ENCODE data around the gene SLC35A5.

Gene SLC35A5

DNA sequence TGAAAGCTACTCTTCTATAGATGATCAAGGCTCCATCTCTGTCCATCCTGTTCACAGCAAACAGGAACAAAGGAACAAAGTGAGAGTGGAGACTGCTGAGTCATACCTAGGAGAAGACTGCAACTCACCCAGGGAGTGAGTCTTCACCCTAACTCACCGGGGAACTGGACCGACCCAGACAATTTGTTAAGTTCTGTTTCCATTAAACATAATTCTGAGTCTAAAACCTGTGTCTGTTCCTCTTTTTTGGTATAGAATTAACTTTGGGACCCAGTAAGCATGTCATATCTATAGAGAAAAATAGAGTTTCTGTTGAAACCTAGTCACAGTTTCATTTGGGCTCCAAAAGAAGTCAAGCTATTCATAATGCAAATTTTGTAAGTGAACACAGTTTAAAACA, 57.5 kb downstream of the SLC35A5 start:
- DNase-seq (ENCODE audit: extremely low read depth in 1 of 2, low read depth in 1 of 2) = no peak

DNA sequence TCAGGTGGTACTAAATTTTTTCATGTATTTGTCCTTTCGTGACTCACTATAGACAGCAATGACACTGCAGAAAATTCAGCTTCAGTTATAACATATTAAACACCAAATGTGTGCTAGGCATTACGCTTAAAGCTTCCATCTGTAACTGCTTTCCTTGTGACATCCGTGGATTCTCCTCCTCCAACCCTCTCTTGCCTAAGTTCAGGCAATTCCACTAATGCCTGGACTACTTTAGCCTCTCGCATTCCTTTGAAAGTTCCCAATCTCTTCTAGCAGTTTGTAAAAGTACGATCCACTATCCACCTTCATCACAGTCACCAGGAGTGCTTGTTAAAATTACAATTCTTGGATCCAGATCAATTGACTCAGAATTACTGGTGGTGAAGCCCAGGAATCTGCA, 61.4 kb downstream of the SLC35A5 start:
- no peak for DNase-seq (ENCODE audit: extremely low read depth in 1 of 2, low read depth in 1 of 2)

DNA sequence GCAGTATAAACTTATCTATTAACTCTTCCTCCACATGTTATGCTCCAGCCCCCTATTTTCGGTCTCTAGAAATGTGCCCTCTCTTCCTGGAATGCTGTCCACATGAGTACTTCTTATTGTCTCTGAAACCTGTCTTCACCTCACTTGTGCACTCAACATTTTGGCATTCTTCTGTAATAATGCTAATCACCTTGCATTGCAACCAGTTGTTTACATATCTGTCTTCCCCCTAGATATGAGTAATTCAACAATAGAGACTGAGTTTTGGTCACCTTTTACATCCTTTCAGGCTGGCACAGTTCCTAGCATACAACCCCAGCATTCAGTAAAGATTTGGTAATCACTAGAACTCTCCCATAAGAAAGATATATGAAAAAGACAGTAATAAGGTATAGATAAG, 61.9 kb downstream of the SLC35A5 start:
- DNase-seq (ENCODE audit: extremely low read depth in 1 of 2, low read depth in 1 of 2) = no peak

DNA sequence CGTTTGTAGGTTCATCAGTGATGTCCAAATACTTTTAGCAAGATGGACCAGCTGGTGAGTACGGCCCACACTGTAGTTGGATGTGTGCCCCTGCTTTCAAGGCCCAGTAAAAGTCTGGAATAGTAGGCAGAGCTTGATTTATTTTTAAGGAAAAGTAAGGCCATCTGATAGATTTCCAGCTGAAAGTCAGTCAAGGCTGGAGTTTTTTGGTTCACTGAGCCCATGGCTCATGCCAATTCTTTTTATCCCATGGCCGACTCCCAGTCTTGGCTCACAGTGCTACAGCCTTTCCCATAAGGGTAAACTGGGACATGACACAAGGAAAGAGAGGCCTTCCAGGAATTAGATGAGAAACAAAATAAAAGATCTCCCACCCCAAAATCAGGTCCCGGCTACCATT, 65.6 kb downstream of the SLC35A5 start:
- DNase-seq (ENCODE audit: extremely low read depth in 1 of 2, low read depth in 1 of 2) = no peak

DNA sequence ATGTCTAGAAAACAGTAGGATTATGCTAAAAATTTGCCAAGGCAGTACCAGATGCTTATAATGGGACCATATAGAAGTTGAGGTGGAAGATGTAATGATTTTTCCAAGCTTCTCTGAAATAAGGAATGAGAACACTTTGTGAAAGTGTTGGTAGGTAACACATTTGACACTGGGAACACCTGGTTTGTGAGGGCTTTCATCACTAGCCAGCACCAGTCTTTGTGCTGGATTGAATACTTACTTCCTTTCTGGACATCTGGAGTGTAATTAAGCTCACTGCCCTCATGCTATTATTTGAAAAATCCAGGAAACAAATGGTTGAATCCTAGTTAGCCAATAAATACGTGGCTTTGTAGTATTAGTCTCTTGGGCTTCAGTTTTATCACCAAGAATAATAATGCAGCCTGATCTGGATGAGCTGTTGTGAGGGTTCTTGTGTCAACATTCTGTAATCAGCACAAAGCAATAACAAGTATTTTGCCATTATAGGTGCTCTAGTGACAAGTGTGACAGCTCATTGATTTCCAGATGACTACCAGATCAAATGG, 66.1 kb downstream of the SLC35A5 start:
- DNase-seq (ENCODE audit: extremely low read depth in 1 of 2, low read depth in 1 of 2) = no peak

DNA sequence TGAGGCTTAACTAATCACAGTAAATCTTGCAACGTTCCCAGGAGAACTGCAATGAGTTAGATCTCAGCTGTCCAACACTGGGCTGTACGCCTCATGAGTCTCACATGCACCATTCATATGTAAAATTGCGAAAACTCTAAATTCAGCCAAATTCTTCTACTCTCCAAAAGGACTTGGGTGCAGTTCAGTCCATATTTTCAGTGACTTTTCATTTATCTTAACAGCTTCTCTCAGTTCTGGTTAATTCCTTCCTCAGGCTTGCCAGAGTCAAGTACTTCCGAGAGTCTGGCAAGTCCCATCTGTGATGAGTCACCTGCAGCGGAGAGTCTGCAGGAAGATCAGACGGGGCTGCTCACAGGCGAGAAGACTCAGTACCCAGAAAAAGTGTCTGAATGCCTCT, 67.6 kb downstream of the SLC35A5 start:
- DNase-seq (ENCODE audit: extremely low read depth in 1 of 2, low read depth in 1 of 2) = no peak

DNA sequence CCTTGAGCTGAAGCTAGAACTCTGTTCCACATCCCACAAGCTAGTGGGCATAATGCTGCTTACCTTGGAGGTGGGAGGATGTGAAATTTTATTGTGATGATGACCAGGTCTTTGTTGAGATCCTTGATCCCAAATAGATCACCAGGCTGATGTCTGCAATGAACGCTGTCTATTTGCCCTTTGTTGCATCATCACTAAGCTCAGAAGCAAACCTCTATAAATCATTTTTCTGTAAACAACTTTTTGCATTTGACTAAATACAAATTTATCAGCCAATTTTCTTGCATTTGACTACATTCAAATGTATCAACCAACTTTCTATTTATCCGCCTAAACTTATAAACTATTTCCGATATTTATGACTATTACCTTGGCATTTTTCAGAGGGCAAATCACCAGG, 69.4 kb downstream of the SLC35A5 start:
- no peak for DNase-seq (ENCODE audit: extremely low read depth in 1 of 2, low read depth in 1 of 2)

DNA sequence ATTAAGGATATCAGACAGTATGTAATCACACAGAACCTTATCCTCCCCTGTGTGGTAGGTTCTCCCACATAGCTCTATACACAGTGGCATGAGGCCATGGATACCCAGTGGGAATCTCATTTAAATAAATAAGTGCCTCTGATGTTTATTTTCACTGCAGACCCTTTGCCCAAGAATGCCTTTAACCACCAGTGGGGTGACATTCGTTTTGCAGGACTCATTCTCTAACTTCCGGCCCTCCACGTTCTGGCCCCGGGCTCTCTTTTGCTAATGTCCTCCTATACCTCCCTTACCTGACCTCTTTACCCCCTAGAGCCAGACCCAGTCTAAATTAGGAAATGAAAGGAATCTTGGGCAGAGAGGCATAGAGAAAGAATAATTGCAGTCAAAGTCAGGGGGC, 70.8 kb downstream of the SLC35A5 start:
- no peak for DNase-seq (ENCODE audit: extremely low read depth in 1 of 2, low read depth in 1 of 2)

DNA sequence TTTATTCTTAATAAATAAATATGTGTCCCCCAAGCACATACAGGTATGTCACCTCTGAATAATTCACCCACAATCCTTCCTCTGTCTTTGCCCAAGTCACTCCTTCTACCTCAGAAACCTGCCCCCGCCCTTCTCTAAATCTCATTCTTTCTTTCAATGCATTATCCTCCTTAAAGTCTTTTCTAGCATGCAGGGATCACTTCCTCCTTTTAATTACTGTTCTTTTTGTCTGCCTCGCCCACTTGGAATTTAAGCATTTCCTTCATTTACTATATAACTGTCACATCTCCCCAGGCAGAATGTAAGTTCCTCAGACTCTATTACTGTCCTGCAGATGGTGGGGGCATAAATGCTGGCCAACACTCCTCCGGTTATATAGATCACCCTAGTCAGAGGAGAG, 71.3 kb downstream of the SLC35A5 start:
- DNase-seq (ENCODE audit: extremely low read depth in 1 of 2, low read depth in 1 of 2) = no peak

DNA sequence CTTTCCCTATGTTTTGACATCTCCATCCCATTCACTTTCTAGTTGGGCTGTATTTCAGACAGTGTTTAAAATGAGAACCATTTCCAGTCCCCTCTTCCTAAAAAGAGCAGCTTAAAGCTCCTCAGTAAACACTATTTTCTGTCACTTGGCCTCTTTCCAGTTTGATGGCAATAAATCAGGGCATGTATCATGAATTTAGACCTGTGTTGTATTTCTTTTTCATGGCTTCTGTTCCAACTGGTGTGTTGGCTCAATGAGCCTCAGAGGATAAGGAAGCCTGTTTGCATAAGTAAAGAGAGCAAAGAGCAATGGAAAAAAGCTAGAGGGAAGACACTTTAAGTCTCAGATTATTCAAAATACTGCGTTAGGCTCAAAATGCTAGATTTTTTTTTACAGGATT, 71.9 kb downstream of the SLC35A5 start:
- DNase-seq (ENCODE audit: extremely low read depth in 1 of 2, low read depth in 1 of 2) = no peak

DNA sequence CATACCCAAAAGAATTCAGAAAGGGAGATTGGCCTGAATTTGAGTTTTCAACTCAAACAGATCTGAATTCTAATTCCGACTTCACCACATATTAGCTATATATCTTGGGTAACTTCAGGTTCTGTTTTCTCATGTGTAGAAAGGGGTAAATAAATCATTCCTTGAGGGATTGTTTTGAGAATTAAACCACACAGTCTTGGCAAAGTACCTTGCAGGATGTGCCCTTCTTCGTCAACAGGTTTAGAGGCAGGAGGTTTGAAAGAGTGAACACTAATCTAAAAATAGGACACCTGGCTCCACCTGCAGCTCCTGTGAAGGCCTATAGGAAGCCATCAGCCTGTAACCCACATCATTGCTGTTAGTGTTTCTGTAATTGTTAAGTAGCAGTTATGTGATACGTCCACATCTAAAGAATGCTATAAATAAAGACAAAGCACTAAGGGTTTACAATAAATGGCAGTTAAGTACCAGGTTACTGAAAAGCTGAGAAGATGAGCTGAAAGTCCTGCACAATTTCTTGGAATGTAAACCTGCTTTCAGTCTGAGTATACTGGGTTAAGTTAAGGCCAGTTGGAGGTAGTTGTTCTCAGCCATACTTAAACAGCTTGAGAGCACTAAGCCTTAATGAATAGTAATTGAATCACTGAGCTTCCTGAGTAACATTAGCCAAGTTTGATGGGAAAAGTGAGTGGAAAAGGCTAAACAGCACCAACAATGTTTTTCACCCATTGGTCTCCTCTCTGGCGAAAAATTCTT, 73.1 kb downstream of the SLC35A5 start:
- DNase-seq (ENCODE audit: extremely low read depth in 1 of 2, low read depth in 1 of 2) = no peak

Data from activated CD8-positive, alpha-beta memory T cell treated with anti-CD3 and anti-CD28 coated beads for 1 hour (primary cell).